Measurements from ENCODE around the gene TTC34.
"Not testable (repeated sequence)": the region's sequence is repeated elsewhere in the genome, so short reads cannot be mapped to it uniquely, and the experiment has no call there.

TTC34 gene

GRCh38 chr1:2759433-2759832 lies 42.1 kb downstream of the TTC34 start:
- DNase-seq: not testable (repeated sequence)

DNA sequence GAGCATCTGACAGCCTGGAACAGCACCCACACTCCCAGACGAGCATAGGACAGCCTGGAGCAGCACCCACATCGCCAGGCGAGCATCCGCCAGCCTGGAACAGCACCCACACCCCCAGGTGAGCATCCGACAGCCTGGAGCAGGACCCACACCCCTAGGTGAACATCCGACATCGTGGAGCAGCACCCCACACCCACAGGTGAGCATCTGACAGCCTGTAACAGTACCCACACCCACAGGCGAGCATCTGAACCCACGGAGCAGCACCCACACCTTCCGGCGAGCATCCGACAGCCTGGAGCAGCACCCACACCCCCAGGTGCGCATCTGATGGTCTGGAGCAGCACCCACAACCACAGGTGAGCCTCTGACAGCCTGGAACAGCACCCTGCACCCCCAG lies 44.0 kb downstream of the TTC34 start:
- not testable (repeated sequence) for DNase-seq

GRCh38 chr1:2755426-2755825 lies 46.1 kb downstream of the TTC34 start:
- not testable (repeated sequence) for DNase-seq

- not testable (repeated sequence) for DNase-seq
Measured at GRCh38 chr1:2754597-2754996, 46.9 kb downstream of the TTC34 start.

GRCh38 chr1:2752503-2752902 lies 49.0 kb downstream of the TTC34 start:
- DNase-seq: not testable (repeated sequence)

GRCh38 chr1:2751866-2752265 lies 49.6 kb downstream of the TTC34 start:
- not testable (repeated sequence) for DNase-seq

GRCh38 chr1:2750766-2751730 lies 50.4 kb downstream of the TTC34 start:
- DNase-seq: not testable (repeated sequence)

DNA sequence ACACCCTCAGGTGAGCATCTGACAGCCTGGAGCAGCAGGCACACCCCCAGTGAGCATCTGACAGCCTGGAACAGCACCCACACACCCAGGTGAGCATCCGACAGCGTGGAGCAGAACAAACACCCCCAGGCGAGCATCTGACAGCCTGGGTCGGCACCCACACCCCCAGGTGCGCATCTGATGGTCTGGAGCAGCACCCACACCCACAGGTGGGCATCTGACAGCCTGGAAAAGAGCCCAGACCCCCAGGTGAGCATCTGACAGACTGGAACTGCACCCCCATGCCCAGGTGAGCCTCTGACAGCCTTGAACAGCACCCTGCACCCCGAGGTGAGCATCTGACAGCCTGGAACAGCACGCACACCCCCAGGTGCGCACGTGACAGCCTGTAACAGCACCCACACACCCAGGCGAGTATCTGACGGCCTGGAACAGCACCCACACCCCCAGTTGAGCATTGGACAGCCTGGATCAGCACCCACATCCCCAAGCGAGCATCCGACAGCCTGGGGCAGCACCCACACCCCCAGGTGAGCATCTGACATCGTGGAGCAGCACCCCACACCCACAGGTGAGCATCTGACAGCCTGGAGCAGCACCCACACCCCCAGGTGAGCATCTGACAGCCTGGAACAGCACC lies 51.3 kb downstream of the TTC34 start:
- DNase-seq: not testable (repeated sequence)

DNA sequence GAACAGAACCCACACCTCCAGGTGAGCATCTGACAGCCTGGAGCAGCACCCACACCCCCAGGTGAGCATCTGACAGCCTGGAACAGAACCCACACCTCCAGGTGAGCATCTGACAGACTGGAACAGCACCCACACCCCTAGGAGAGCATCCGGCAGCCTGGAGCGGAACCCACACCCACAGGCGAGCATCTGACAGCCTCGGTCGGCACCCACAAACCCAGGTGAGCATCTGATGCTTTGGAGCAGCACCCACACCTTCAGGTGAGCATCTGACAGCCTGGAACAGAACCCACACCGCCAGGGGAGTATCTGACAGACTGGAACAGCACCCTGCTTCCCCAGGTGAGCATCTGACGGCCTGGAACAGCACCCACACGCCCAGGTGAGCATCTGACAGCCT lies 52.9 kb downstream of the TTC34 start:
- DNase-seq: not testable (repeated sequence)

DNA sequence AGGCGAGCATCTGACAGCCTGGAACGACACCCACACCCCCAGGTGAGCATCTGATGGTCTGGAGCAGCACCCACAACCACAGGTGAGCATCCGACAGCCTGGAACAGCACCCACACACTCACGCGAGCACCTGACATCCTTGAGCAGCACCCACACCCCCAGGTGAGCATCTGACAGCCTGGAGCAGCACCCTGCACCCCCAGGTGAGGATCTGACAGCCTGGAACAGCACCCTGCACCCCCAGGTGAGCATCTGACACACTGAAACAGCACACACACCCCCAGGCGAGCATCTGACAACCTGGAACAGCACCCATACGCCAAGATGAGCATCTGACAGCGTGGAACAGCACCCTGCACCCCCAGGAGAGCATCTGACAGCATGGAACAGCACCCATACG lies 106.7 kb downstream of the TTC34 start:
- DNase-seq: peak; percentile 56

GRCh38 chr1:2690180-2690579 lies 111.3 kb downstream of the TTC34 start:
- peak; percentile 70 for DNase-seq

DNA sequence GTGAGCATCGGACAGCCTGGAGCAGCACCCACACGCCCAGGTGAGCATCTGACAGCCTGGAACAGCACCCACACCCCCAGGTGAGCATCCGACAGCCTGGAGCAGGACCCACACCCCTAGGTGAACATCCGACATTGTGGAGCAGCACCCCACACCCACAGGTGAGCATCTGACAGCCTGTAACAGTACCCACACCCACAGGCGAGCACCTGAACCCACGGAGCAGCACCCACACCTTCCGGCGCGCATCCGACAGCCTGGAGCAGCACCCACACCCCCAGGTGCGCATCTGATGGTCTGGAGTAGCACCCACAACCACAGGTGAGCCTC lies 113.2 kb downstream of the TTC34 start:
- DNase-seq: not testable (repeated sequence)

- DNase-seq: peak; percentile 65
Measured at GRCh38 chr1:2687638-2688335, 113.7 kb downstream of the TTC34 start.

DNA sequence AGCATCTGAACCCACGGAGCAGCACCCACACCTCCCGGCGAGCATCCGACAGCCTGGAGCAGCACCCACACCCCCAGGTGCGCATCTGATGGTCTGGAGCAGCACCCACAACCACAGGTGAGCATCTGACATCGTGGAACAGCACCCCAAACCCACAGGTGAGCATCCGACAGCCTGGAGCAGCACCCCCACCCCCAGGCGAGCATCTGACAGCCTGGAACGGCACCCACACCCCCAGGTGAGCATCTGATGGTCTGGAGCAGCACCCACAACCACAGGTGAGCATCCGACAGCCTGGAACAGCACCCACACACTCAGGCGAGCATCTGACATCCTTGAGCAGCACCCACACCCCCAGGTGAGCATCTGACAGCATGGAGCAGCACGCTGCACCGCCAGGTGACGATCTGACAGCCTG lies 114.3 kb downstream of the TTC34 start:
- DNase-seq: peak; percentile 58

- peak; percentile 35 for DNase-seq
Measured at GRCh38 chr1:2686091-2686863, 115.2 kb downstream of the TTC34 start.

DNA sequence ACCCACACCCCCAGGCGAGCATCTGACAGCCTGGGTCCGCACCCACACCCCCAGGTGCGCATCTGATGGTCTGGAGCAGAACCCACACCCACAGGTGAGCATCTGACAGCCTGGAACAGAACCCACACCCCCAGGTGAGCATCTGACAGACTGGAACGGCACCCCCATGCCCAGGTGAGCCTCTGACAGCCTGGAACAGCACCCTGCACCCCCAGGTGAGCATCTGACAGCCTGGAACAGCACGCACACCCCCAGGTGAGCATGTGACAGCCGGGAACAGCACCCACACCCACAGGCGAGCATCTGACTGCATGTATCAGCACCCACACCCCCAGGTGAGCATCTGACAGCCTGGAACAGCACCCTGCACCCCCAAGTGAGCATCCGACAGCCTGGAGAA lies 115.8 kb downstream of the TTC34 start:
- peak; percentile 30 for DNase-seq

GRCh38 chr1:2684878-2685277 lies 116.6 kb downstream of the TTC34 start:
- DNase-seq: not testable (repeated sequence)

GRCh38 chr1:2684000-2684399 lies 117.5 kb downstream of the TTC34 start:
- DNase-seq: peak; percentile 69

DNA sequence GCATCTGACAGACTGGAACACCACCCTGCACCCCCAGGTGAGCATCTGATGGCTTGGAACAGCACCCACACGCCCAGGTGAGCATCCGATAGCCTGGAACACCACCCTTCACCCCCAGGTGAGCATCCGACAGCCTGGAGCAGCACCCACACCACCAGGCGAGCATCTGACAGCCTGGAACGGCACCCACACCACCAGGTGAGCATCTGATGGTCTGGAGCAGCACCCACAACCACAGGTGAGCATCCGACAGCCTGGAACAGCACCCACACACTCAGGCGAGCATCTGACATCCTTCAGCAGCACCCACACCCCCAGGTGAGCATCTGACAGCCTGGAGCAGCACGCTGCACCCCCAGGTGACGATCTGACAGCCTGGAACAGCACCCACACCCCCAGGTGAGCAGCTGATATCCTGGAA lies 118.2 kb downstream of the TTC34 start:
- peak; percentile 54 for DNase-seq

DNA sequence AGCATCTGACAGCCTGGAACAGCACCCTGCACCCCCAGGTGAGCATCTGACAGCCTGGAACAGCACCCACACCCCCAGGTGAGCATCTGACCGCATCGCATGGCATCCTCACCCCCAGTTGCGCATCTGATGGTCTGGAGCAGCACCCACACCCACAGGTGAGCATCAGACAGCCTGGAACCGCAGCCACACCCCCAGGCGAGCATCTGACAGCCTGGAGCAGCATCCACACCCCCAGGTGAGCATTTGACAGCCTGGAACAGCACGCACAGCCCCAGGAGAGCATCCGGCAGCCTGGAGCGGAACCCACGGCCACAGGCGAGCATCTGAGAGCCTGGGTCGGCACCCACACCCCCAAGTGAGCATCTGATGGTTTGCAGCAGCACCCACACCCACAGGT lies 118.6 kb downstream of the TTC34 start:
- not testable (repeated sequence) for DNase-seq

GRCh38 chr1:2676726-2677125 lies 124.8 kb downstream of the TTC34 start:
- DNase-seq: not testable (repeated sequence)

DNA sequence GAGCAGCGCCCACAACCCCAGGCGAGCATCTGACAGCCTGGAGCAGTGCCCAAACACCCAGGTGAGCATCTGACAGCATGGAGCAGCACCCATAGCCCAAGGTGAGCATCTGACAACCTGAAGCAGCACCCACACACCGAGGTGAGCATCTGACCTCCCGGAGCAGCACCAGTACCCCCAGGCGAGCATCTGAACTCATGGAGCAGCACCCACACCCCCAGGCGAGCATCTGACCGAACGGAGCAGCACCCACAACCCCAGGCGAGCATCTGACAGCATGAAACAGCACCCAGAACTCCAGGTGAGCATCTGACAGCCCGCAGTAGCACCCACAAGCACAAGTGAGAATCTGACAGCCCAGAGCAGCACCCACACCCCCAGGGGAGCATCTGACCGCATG lies 129.8 kb downstream of the TTC34 start:
- not testable (repeated sequence) for DNase-seq

GRCh38 chr1:2659806-2660205 lies 141.7 kb downstream of the TTC34 start:
- peak; percentile 50 for DNase-seq
